HG02610 (cell line): Measurements from ENCODE around the gene ELFN1.

ENCODE experiments used
- ATAC-seq: cut with Tn5 transposase; IDR thresholded peaks from one replicate; pipeline ENCODE4 v1.9.1; 2021; ENCODE audit warnings: mild to moderate bottlenecking, moderate library complexity; ENCODE audit not compliant: unreplicated experiment

ELFN1 gene

GRCh38 chr7:1721047-1721690 is 51.1 kb downstream of the ELFN1 start:
- no peak for ATAC-seq

- ATAC-seq = no peak
Measured at GRCh38 chr7:1723254-1723653, 53.2 kb downstream of the ELFN1 start.

- ATAC-seq = no peak
Measured at GRCh38 chr7:1724118-1724910, 54.2 kb downstream of the ELFN1 start.

- no peak for ATAC-seq
Measured at GRCh38 chr7:1725199-1725690, 55.2 kb downstream of the ELFN1 start.

- ATAC-seq = no peak
Measured at GRCh38 chr7:1725766-1726630, 55.9 kb downstream of the ELFN1 start.

GRCh38 chr7:1727079-1727478 is 57.0 kb downstream of the ELFN1 start:
- no peak for ATAC-seq

- ATAC-seq = no peak
Measured at GRCh38 chr7:1727812-1728570, 57.9 kb downstream of the ELFN1 start.

- no peak for ATAC-seq
Measured at GRCh38 chr7:1729183-1729582, 59.1 kb downstream of the ELFN1 start.

- ATAC-seq = no peak
Measured at GRCh38 chr7:1729773-1730172, 59.7 kb downstream of the ELFN1 start.

- ATAC-seq = no peak
Measured at GRCh38 chr7:1732072-1732471, 62.0 kb downstream of the ELFN1 start.

- ATAC-seq = no peak
Measured at GRCh38 chr7:1732645-1733044, 62.6 kb downstream of the ELFN1 start.

- ATAC-seq = no peak
Measured at GRCh38 chr7:1733206-1733907, 63.3 kb downstream of the ELFN1 start.

GRCh38 chr7:1733908-1734730 is 64.0 kb downstream of the ELFN1 start:
- no peak for ATAC-seq

- no peak for ATAC-seq
Measured at GRCh38 chr7:1735262-1735661, 65.2 kb downstream of the ELFN1 start.

GRCh38 chr7:1735806-1736483 is 65.9 kb downstream of the ELFN1 start:
- no peak for ATAC-seq

GRCh38 chr7:1736484-1736817 is 66.4 kb downstream of the ELFN1 start:
- no peak for ATAC-seq

GRCh38 chr7:1736830-1737229 is 66.8 kb downstream of the ELFN1 start:
- ATAC-seq = no peak

- ATAC-seq = no peak
Measured at GRCh38 chr7:1737523-1737922, 67.4 kb downstream of the ELFN1 start.

GRCh38 chr7:1737956-1738355 is 67.9 kb downstream of the ELFN1 start:
- ATAC-seq = no peak
